RWPE1 (cell line): Measurements from ENCODE around the gene BTBD9.

Experiments used
- CTCF ChIA-PET: fragments of 350-600 bp; sonication (Branson Sonifier 250); formaldehyde crosslinking; extraction: SDS; loops from one replicate; lab custom pipeline; 2021; lab: Yijun Ruan, JAX
- POLR2A ChIA-PET: fragments of 400-600 bp; formaldehyde crosslinking; extraction: SDS; loops from one replicate; lab custom pipeline; 2020; ENCODE audit warnings: antibody characterized with exemption; ENCODE audit not compliant: low non-redundant PET; lab: Yijun Ruan, JAX
- DNase-seq: peaks from one replicate; pipeline ENCODE4 v3.0.0; 2012; ENCODE audit warnings: low spot score
- H3K27ac ChIP-seq: fragments of 450-650 bp; 2 replicates; pipeline ENCODE4 v1.5.1; 2017
- CTCF ChIP-seq: fragments of 450-650 bp; conservative IDR thresholded peaks from 2 replicates; pipeline ENCODE4 v1.5.1; 2017; ENCODE audit warnings: low read depth, mild to moderate bottlenecking

Gene BTBD9

GRCh38 chr6:38248500-38249234, 391.1 kb downstream of the BTBD9 start:
- peak overlapping the region; percentile 58; the same call in 1 of the 2 replicates for H3K27ac ChIP-seq
- ChIA-PET POLR2A (no interaction called here), CTCF (interaction anchor here (0.7 kb wide), 1 partner anchor 356 kb away, joined by 5 read pairs; no protein-coding TSS in a partner anchor)
- no peak for TF ChIP-seq CTCF
- peak; percentile 73 for DNase-seq

GRCh38 chr6:38245295-38245694, 394.4 kb downstream of the BTBD9 start:
- no peak for DNase-seq
- ChIA-PET CTCF (no interaction called here), POLR2A (no interaction called here)
- no peak overlapping the region for H3K27ac ChIP-seq
- no peak for TF ChIP-seq CTCF

GRCh38 chr6:38244869-38245268, 394.9 kb downstream of the BTBD9 start:
- POLR2A ChIA-PET: no interaction called here
- no peak for TF ChIP-seq CTCF
- H3K27ac ChIP-seq: no peak overlapping the region
- CTCF ChIA-PET: no interaction called here
- DNase-seq: no peak

GRCh38 chr6:38241200-38241871, 398.4 kb downstream of the BTBD9 start:
- ChIA-PET POLR2A (no interaction called here), CTCF (no interaction called here)
- TF ChIP-seq CTCF: no peak
- no peak overlapping the region for H3K27ac ChIP-seq
- DNase-seq: no peak

- POLR2A ChIA-PET: no interaction called here
- H3K27ac ChIP-seq: no peak overlapping the region
- no peak for DNase-seq
- no peak for TF ChIP-seq CTCF
- CTCF ChIA-PET: no interaction called here
Measured at GRCh38 chr6:38239719-38240451, 399.8 kb downstream of the BTBD9 start.

- POLR2A ChIA-PET: no interaction called here
- CTCF ChIA-PET: interaction anchor here (0.6 kb wide), 1 partner anchor 15 kb away, joined by 4 read pairs; no protein-coding TSS in a partner anchor
- DNase-seq: no peak
- no peak for TF ChIP-seq CTCF
- no peak overlapping the region for H3K27ac ChIP-seq
Measured at GRCh38 chr6:38236631-38237030, 403.1 kb downstream of the BTBD9 start.
